ENCODE results near the gene SMIM3. TPM values are rescaled to one million over a fixed set of nuclear protein-coding genes. Genes with fewer than 3 reads are reported as not detected.

Gene SMIM3
- total RNA-seq, 1 donor from 2014 or later = 19.8 TPM

Other genes starting within 250 kb of the SMIM3 start
- gene SYNPO, start 138.1 kb upstream of the SMIM3 start, total RNA-seq = 587 TPM
- gene MYOZ3, start 117.5 kb upstream of the SMIM3 start, total RNA-seq = 5.5 TPM
- gene RBM22, start 77.7 kb upstream of the SMIM3 start, total RNA-seq = 30.5 TPM
- 46.4 TPM for gene DCTN4, start 19.7 kb upstream of the SMIM3 start, total RNA-seq
- gene IRGM, start 67.8 kb downstream of the SMIM3 start, total RNA-seq = not detected
- gene ZNF300, start 126.2 kb downstream of the SMIM3 start, total RNA-seq = 0.76 TPM
- gene GPX3, start 241.8 kb downstream of the SMIM3 start, total RNA-seq = 627 TPM

Measured in Right ventricle myocardium inferior (tissue), 1 donor.